GM19468 (cell line): Measurements from ENCODE around the gene CAND2.
"Not testable (repeated sequence)": the region's sequence is repeated elsewhere in the genome, so short reads cannot be mapped to it uniquely, and the experiment has no call there.

Source experiments
- ATAC-seq: cut with Tn5 transposase; IDR thresholded peaks from one replicate; pipeline ENCODE4 v1.9.1; 2021; ENCODE audit warnings: mild to moderate bottlenecking, moderate library complexity, moderate number of reproducible peaks; ENCODE audit not compliant: unreplicated experiment; ENCODE audit errors: extremely low read depth

CAND2 gene

DNA sequence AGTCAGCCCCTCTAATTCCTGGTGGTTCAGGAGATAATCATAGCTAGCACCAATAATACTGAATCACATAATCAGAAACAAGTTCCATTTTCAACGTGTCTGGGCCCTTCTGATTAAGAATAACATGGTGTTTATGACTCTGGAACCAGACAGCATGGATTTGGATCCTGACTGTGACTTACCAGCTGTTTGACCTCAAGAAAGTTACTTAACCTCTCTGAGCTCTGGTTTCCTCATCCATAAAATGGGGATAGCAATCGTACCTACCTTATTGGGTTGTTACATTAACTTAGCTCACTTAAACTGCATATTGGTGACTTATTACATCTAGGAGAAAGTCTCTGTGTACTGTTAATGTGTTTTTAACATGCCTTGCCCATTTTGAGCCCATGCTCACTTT, 26.7 kb upstream of the CAND2 start:
- ATAC-seq = no peak

DNA sequence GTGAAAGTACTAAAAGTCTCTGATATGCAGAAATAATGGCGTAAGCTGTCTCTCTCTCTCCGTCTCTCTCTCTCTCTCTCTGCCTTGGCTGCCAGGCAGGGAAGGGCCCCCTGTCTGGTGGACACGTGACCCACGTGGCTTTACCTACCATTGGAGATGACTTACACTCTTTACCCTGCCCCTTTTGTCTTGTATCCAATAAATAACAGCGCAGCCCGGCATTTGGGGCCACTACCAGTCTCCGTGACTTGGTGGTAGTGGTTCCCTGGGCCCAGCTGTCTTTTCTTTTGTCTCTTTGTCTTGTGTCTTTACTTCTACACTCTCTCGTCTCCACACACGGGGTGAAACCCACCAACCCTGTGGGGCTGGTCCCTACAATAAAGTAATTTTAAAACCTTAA, 25.2 kb upstream of the CAND2 start:
- no peak for ATAC-seq

DNA sequence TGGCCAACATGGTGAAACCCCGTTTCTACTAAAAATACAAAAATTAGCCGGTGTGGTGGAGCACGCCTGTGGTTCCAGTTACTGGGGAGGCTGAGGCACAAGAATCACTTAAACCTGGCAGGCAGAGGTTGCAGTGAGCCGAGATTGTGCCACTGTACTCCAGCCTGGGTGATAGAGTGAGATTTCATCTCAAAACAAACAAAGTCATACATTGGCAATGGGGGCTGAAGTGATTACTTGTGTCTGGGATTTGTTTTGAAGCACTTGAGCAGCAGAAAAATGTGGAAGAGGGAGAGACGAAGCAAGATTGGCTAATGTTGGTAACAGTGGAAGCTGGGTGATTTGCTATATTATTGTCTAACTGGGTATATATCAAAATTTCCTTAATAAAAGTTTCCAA, 24.0 kb upstream of the CAND2 start:
- no peak for ATAC-seq

DNA sequence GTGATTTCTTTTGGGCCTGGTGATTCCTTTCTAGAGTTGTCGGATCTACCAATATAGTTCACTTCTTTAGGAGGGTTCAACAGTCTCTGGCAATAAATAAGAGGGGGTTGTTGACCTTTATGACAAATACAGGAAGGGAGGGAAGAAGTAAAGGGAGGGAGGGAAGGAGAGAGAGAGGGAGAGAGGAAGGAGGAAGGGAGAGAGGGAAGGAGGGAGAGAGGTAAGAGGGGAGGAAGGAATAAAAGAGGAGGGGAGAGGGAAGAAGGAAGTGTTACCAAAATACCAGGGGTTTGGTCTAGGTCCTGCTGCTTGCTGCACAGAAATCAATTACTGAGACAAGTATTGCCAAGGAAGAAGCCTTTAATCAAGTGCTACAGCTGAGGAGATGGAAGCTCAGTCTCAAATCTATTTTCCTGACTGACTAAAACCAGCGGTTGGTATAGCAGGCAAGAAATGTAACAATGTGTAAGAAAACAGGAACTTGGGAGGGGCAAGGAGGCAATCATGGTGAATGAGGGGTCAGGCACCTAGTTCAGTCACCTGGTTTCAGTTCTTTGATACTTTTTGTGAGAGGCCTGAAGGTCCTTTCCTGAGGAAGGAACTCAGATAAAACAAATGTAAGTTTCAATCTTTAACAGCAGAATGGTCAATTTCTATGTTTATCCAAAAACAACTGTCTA, 23.3 kb upstream of the CAND2 start:
- no peak for ATAC-seq

DNA sequence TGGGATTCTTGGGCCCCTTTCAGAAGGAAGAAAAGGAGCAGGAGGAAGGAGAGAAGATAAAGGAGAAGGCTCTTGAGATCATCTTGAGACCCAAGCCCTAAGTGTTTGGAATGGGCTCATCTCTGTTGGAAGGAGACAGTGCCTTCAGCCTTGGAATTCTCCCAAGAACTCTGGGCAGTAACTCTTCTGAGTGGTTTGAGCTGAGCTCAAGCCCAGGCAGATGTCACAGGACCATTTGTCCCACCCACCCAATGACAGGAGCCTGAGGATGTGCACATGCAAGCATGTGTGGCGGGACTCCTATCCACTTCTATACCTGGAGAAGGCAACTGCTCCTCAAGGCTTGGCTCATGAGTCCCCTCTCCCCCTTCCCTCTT, 22.8 kb upstream of the CAND2 start:
- ATAC-seq = no peak

DNA sequence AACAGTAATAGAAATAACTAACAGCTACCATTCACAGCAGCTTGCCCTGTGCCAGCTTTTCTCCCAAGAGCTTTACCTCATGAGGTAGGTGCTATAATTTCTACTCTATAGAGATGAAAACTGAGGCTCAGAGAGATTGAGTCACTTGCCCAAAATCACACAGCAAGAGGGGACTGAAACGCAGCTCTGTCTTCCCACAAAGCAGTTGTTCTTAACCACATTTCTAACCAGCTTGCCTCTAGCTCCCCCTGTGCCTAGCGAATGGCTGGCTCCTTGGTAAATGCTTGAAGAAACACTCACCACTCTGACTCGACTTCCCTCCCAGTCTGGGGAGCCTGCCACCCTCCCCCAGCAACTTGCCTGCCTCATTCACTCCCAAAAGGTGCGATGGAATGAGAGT, 21.9 kb upstream of the CAND2 start:
- ATAC-seq = no peak

DNA sequence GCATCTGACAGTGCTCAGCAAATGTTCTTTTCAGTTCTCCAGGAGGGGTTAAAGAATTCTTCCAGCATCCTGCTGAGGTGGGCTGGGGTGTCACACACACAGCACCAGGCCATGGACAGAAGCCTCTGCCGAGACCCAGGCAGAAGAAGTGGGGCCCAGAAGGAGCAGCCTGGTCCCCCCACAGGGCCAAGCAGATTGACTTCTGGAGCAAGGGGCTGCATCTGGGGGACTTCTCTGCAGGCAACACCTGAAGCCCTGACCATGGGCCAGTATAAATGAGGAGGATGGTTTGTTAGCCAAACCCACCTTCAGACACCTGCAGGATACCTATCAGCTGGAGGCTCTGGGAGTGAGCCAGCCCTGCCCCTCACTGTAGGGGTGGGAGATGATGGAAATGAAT, 21.3 kb upstream of the CAND2 start:
- ATAC-seq = no peak

DNA sequence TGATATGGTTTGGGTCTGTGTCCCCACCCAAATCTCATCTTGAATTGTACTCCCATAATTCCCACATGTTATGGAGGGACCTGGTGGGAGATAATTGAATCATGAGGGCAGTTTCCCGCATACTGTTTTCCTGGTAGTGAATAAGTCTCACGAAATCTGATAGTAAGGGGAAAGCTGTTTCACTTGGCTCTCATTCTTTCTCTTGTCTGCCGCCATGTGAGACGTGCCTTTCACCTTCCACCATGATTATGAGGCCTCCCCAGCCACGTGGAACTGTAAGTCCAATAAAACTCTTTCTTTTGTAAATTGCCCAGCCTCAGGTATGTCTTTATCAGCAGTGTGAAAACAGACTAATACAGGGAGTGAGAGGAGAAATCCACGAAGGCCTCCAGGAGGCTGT, 20.5 kb upstream of the CAND2 start:
- not testable (repeated sequence) for ATAC-seq

DNA sequence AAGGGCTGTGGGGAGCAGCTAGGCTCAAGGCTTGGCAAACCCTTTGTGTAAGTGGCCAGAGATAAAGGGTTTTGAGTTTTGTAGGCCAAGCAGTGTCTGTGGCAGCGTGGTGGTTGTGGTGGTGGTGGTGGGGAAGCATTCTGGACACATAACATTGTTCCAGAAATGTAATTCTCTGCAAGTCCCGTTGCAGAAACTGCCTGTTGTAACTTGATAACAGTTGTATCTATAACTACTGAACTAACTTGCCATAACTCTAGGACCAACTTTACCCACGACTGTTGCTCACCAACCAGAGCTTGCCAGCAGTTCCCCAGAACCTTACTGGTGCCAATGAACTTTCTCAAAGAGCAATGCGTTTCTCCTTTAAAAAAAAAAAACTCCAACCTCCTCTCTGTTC, 19.3 kb upstream of the CAND2 start:
- ATAC-seq = no peak

DNA sequence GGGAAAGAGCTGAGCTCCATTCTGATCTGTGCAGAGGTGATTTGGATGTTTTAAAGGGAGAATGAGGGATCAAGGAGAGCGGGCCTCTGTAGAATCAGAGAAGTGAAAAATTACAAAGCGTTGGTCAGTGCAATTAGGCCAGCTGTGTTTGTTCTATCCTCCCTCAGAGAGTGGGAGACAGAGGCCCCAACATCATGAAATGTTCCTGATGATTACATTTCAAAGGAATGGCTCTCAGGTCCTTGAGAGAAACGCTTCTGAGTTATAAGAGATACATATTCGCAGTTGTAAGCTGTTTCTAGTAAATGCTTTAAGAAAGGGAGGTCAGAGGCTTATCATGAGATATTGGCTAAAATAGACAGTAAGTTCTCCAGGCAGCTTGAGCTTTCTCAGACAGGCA, 15.7 kb upstream of the CAND2 start:
- ATAC-seq = no peak

DNA sequence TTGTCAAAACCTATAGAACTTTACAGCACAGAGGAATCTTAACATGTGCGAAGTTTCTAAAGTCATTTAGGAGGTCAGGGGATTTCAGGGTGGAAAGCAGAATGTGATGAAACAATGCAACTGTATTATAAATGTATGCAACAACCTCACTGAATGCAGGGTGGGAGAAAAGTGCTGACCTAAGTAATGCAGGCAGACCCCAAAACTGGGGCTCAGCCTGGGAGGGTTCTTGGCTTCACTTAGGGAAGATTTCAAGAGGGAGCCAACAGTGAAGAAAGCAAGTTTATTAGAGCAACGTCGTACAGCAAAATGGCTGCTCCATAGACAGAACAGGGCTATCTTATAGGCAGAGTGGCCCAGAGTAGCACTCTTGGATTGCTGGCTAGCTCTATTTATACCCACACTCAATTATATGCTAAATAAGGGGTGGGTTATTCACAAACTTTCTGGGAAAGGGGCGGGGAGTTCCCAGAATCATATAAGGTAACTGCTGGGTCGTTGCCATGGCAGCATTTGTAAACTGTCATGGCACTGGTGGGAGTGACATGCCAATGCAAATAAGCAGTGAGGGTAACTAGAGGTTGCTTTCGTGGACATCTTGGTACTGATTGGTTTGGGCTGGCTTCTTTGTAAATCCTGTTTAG, 14.2 kb upstream of the CAND2 start:
- no peak for ATAC-seq

DNA sequence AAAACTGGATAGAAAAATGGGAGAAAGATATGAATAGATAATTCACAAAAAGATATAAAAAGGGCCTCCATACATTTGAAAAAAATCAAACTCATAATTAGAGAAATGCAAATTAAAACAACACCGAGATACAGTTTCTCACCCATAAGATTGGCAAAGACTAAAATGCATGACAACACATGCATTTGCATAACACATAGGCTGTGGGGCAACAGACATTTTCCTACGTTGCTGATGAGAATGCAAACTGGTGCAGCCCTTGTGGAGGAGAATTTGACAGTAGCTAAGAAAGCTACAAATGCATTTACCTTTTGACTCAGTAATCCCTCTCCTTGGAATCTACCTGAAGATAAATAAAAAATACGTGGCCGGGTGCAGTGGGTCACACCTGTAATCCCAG, 11.4 kb upstream of the CAND2 start:
- ATAC-seq = no peak

DNA sequence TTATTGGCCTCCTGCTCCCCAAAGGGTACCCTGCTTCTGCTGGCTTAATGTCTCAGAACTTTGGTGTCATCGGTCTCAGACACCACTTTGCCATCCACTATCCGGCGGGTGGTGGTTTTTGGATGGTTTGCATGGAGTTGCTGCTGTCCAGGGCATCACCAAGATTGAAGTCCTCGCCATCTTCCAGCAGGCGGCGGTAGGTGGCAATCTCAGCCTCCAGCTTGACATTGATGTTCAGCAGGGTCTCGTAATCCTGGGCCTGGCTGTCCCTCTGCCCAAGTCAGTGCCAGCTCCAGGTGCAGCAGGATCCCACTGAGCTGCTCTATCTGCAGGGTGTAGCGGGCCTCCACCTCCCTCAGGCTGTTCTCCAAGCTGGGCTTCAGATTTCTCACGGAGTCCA, 9.1 kb upstream of the CAND2 start:
- ATAC-seq = not testable (repeated sequence)

DNA sequence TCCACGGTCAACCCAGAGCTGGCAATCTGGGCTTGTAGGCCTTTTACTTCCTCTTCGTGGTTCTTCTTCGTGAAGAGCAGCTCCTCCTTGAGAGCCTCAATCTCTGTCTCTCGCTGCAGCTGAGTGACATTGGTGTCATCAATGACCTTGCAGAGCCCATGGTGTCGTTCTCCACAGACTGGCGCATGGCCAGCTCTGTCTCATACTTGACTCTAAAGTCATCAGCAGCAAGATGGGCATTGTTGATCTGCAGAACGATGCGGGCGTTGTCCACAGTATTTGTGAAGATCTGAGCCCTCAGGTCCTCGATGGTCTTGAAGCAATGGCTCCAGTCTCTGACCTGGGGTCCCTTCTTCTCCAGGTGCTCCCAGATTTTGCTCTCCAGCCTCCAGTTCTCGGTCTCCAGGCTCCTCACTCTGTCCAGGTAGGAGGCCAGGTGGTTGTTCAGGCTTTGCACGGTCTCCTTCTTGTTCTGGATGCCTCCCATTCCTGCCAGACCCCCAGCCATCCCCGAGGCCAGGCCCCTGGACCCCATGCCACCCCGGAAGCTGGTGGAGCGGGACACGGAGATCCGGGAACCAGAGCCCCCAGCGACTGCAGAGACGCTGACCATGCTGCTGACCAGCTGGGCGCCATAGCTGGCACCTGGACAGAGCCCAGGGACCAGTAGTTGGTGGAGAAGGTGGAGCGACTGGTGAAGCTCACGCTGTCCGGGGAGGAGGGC, 8.4 kb upstream of the CAND2 start:
- ATAC-seq = not testable (repeated sequence)

DNA sequence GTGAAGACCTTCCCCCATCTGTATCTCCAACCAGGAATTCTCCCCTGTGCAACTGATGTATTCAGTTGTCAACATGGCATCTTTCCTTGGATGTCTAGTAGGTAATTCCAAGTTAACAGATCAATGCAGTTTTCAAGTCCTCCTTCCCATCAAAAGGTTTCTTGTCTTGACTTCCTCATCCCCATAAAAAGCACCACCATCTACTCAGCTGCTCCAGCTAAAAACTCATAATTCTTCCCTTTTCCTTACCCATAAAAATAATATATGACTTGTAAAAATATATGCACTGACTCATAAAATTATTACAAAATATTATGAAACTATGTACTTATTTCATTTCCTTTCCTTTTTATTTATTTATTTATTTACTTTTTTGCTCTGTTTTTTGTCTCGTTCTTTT, 5.0 kb upstream of the CAND2 start:
- ATAC-seq = no peak

DNA sequence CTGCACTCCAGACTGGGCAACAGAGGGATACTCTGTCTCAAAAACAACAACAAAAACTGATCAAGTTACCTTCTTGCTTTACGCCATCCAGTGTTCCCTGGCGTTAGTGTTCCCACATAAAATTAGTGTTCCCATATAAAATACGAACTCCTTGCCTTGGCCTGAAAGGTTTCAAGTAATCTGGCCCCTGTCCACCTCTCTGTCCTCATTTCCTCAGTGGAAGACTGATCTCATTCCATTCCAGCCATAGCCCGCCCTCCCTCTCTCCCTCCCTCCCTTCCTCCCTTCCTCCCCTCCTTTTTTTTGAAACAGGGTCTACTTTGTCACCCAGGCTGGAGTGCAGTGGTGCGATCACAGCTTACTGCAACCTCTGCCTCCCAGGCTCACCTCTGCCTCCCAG, 2.8 kb upstream of the CAND2 start:
- no peak for ATAC-seq

DNA sequence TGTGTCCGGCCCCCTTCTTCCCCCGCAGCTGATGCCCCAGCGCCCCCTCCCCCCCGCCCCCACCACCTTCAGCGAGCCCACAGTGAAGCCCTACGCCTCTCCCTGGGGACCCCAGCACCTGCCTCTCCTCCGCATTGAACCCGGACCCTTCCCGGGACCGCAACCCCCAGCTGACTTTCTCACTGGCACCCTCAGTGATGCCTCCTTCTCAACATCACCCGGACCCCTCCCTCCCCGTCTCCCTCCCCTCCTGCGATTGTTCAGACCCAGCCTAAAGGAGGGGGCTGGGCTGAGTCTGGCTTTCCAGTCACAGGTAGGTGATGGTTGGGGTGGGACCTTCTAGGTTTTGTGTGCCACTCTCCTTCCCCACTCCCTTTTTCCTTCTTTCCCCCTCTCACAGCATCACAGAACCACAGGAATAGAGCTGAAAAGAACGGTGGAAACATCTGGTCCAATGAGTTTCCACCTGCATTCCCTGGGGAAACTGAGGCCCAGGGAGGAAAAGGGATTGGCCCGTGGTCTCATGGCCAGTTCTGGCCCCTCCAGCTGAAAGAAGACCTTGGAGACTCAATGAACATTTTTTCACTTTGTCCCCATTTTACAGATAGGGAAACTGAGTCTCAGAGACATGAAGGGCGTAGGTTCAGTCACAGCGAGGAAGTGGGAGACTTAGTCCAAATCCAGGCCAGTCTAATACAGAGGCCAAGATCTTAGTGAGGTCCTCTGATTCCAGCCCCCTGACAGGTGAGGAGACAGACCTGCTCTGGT, 828 bp downstream of the CAND2 start:
- ATAC-seq = no peak

DNA sequence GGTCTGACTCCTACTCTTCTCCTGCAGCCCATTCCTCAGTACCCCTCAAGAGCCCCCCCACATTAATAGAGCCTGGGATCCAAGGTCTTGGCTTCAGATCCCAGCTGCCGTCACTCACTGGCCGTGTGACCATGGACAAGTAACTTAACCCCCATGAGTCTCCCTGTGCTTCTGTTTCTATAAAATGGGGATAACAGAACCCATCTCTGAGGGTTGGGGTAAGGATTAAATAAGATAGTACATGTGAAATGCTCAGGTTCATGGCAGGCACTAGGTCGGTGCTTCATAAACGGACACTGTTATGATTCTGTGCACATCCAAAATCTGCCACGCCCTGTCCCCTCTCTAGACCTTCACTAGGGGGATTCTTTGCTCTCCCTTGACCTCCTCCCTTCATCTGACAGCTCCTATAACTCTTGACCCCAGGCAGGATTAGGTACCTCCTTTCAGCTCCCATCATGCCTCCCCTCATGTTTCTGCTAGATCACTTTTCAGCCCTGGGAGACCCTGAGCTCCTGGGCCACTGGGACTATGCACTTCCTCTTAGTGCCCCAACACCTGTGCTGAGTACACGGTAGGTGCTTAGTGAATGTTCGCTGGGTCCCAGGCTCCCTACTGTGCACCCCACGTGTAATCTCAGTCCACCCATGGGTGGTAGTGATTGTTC, 1.5 kb downstream of the CAND2 start:
- no peak for ATAC-seq

DNA sequence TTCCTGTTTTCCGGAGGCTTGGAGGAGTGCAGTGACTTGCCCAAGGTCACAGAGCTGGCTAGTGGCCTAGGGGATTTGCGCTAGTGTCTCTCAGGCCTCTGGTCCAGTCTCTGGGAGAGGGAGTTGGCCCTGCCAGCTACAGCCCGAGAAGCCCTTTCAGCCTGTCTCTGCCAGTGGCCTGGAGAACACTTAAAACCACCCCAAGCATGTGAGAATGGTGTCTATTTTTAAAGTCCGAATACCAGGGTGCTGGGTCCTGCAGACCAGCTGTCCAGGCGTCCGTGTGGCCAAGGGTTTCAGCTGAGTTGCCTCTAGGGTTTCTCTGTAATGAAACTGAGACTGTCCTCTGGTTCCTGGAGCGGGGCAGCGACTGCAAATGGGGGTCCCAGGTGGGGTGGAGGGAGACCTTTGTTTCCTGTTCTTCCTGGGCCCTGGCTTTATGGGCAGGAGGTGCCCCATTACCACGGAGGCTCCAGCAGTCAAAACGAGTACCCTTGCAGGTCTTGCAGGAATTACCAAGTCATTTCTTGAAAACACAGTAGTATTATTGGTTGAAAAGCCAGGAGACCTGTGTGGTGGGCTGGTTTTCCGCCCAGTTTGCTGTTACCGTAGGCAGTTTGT, 2.2 kb downstream of the CAND2 start:
- no peak for ATAC-seq
